GM13976 (cell line): Measurements from ENCODE around the gene NFRKB.

Experiments used
- DNase-seq: peaks from one replicate; pipeline ENCODE4 v3.0.0; 2012; ENCODE audit warnings: low spot score
- CTCF ChIP-seq: IDR thresholded peaks from 2 replicates; pipeline ENCODE4 v1.5.1; 2012; ENCODE audit warnings: borderline replicate concordance, mild to moderate bottlenecking; ENCODE audit not compliant: insufficient read depth; ENCODE audit errors: extremely low read depth, missing control alignments, control extremely low read depth
- in situ Hi-C: fragments of 300-500 bp; cut with MboI; formaldehyde crosslinking; loops from one replicate; pipeline ENCODE4 v1.12.0; 2022; ENCODE audit warnings: low sequenced_read_pairs, mixed read lengths, inconsistent platforms; ENCODE audit not compliant: unreplicated experiment

Gene NFRKB

DNA sequence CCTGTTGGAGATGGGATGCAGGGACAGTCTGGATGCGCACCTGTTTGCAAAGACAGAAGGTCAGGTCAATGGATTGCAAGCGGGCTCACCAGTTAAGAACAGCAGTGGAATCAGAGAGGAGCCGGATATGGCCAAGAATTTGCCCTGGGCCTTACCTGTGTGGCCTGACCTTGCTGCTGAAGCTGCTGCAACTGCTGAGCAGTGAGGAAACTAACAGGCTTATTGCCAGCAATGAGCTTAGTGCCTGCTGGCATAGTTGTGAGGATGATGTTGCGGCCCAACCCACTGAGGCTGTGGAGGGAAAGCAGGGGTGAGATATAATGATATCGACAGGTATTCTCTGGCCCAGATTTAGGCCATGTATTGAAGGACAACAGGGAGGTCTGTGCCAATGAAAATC lies 30.6 kb downstream of the NFRKB start:
- TF ChIP-seq CTCF: no peak
- DNase-seq: no peak
- in situ Hi-C loops: no loop called here

DNA sequence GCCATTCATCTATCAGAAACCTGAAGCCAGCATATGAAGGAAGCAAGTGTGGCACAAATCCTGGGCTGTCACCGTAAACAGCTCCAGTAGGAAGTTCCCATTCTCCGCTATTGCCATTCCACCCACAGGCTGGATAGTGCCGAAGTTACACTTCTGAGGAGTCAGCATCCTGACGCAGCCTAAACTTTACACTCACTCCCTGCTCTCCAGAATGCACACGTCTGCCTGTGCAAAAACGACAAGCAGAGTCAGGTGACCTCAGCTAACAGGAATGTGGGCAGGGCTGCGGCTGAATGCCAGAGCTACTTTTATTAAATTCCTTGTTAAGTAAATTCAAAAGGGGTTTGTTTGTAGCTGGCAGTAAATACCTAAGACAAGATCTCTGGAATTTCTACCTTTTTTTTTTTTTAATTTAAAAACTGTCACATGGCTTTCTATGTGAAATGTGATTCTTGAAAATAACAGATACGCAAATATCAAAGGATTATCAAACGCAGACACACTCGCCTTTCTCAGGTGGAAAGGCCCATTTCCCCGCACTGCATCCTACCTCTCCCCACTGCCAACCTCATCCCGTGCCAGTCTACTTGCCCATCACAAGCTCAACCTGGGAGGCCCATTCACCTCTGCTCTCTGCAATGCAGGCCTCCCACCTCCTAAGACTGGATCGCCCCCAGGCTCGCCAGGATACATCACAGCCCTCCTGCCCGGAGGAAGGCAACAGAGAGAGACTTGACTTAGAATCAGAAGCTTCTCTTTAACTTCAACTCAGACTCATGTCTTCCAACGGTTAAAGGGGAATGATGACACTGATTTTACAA lies 33.5 kb downstream of the NFRKB start:
- in situ Hi-C loops: no loop called here
- TF ChIP-seq CTCF: no peak
- no peak for DNase-seq

DNA sequence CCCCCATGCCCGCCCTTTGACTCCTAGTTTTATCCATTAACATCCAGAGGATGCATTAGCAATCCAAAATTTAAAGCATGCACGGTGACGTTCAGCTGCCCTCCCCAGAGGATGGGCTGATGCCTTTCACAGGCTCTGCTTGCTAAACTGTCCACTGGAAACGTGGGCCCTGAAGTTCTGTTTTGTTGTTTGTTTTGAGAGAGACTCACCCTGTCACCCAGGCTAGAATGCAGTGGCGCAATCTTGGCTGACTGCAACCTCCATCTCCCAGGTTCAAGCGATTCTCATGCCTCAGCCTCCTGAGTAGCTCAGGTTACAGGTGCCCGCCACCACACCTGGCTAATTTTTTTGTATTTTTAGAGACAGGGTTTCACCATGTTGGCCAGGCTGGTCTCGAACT lies 39.3 kb downstream of the NFRKB start:
- in situ Hi-C loops: no loop called here

GRCh38 chr11:129855086-129855485 lies 40.3 kb downstream of the NFRKB start:
- DNase-seq: no peak
- no peak for TF ChIP-seq CTCF
- in situ Hi-C loops: no loop called here

More for the DNA sequence above, 39.3 kb downstream of the NFRKB start:
- DNase-seq: no peak
- no peak for TF ChIP-seq CTCF

- no peak for DNase-seq
- no peak for TF ChIP-seq CTCF
- in situ Hi-C loops: no loop called here
Observed at GRCh38 chr11:129854232-129854805, 41.1 kb downstream of the NFRKB start.

GRCh38 chr11:129853518-129854231 lies 41.7 kb downstream of the NFRKB start:
- in situ Hi-C loops: no loop called here
- no peak for TF ChIP-seq CTCF
- no peak for DNase-seq
